Measurements from ENCODE around the gene LRRC17.

- TF ChIP-seq CTCF (IDR thresholded peaks at IDR 0.05), result no peak
- no peak for TF ChIP-seq POLR2A (IDR thresholded peaks at IDR 0.05)
These were observed 80.9 kb downstream of the LRRC17 start for GRCh38 chr7:102993718-102994029.

Measured in right lobe of liver (tissue), 4 donors.